H1 (cell line): ENCODE measurements around the gene FAH. TPM values are rescaled to one million over a fixed set of nuclear protein-coding genes. Genes with fewer than 3 reads are reported as not detected.

Source experiments
- CTCF ChIA-PET: fragments of 300-600 bp; sonication (Branson Sonifier 250); formaldehyde crosslinking; loops from one replicate; lab custom pipeline; 2021; ENCODE audit not compliant: partially characterized antibody; lab: Charles Lee
- POLR2A ChIA-PET: fragments of 300-600 bp; sonication (Branson Sonifier 250); formaldehyde crosslinking; loops from one replicate; lab custom pipeline; 2021; ENCODE audit warnings: inconsistent platforms; ENCODE audit not compliant: partially characterized antibody; lab: Charles Lee
- DNase-seq, 2 experiments: peaks; one replicate each; pipeline versions ENCODE4 v3.0.0 to v3.0.0-alpha.2; 2010 to 2022; ENCODE audit warnings: low spot score in 2 of 2, low read depth in 1 of 2, mixed read lengths in 1 of 2
- FAIRE-seq: peaks from 2 replicates; lab custom pipeline; 2011; peaks lifted over from hg19 to GRCh38; lab: Jason Lieb, UNC
- H2AFZ ChIP-seq: 2 replicates; pipeline ENCODE4 v1.8.1; 2012; ENCODE audit warnings: low read length, inconsistent platforms
- H2AK5ac ChIP-seq: 2 replicates; pipeline ENCODE4 v1.6.1; 2013; ENCODE audit warnings: low read depth, low read length
- H2BK120ac ChIP-seq: replicated peaks from 2 replicates; pipeline ENCODE3; 2013; ENCODE audit warnings: low read depth, low read length, inconsistent platforms
- H2BK12ac ChIP-seq: 2 replicates; pipeline ENCODE4 v1.6.1; 2013; ENCODE audit warnings: low read depth, low read length
- H2BK15ac ChIP-seq: 2 replicates; pipeline ENCODE4 v1.6.1; 2013; ENCODE audit warnings: low read length
- H2BK20ac ChIP-seq: 2 replicates; pipeline ENCODE4 v1.6.1; 2013; ENCODE audit warnings: low read length
- H2BK5ac ChIP-seq: 2 replicates; pipeline ENCODE4 v1.6.1; 2013; ENCODE audit warnings: low read depth, low read length
- H3K14ac ChIP-seq: 2 replicates; pipeline ENCODE4 v1.6.1; 2013; ENCODE audit warnings: inconsistent platforms; ENCODE audit not compliant: insufficient read length
- H3K18ac ChIP-seq: 2 replicates; pipeline ENCODE4 v1.6.1; 2013; ENCODE audit warnings: low read length; ENCODE audit errors: extremely low read depth
- H3K23ac ChIP-seq: 2 replicates; pipeline ENCODE4 v1.6.1; 2013; ENCODE audit warnings: inconsistent platforms; ENCODE audit not compliant: insufficient read length
- H3K23me2 ChIP-seq: 2 replicates; pipeline ENCODE4 v1.6.1; 2013; ENCODE audit warnings: low read depth, low read length
- H3K27ac ChIP-seq: 2 replicates; pipeline ENCODE4 v1.6.1; 2011; ENCODE audit warnings: low read depth, low read length, inconsistent platforms
- H3K27me3 ChIP-seq, 4 experiments: replicated peaks in 1 of 4; 1 replicate in 1 of 4; 2 replicates in 3 of 4; pipeline versions ENCODE4 v1.6.1 to v1.8.1; 2011 to 2013; ENCODE audit warnings: low read length in 3 of 4, mild to moderate bottlenecking in 3 of 4, inconsistent platforms in 2 of 4, mixed read lengths in 2 of 4, moderate library complexity in 1 of 4; ENCODE audit not compliant: control insufficient read depth in 3 of 4, insufficient read depth in 3 of 4; ENCODE audit errors: extremely low read depth in 1 of 4
- H3K36me3 ChIP-seq, 4 experiments: 2 replicates each; pipeline versions ENCODE4 v1.6.1 to v1.8.1; 2011 to 2013; ENCODE audit warnings: mild to moderate bottlenecking in 4 of 4, low read length in 3 of 4, moderate library complexity in 2 of 4, control low read depth in 1 of 4, inconsistent platforms in 1 of 4; ENCODE audit not compliant: insufficient read depth in 4 of 4, control insufficient read depth in 2 of 4
- H3K4ac ChIP-seq: replicated peaks from 2 replicates; pipeline ENCODE3; 2013; ENCODE audit warnings: low read length, low read depth, mixed read lengths, inconsistent platforms; ENCODE audit not compliant: insufficient read length
- H3K4me1 ChIP-seq, 4 experiments: replicated peaks in 1 of 4; 1 replicate in 1 of 4; 2 replicates in 3 of 4; pipeline versions ENCODE4 v1.6.1 to v1.8.1; 2011 to 2013; ENCODE audit warnings: low read length in 3 of 4, inconsistent platforms in 2 of 4, mixed read lengths in 1 of 4; ENCODE audit not compliant: insufficient read depth in 4 of 4, control insufficient read depth in 3 of 4
- H3K4me2 ChIP-seq, 2 experiments: 2 replicates each; pipeline versions ENCODE4 v1.6.1 to v1.8.1; 2011 to 2013; ENCODE audit warnings: low read depth in 2 of 2, low read length in 2 of 2, control low read depth in 1 of 2, inconsistent platforms in 1 of 2, mild to moderate bottlenecking in 1 of 2; ENCODE audit not compliant: insufficient read depth in 1 of 2
- H3K4me3 ChIP-seq, 4 experiments: fragments of 200-600, 300-600 bp in 1 of 4; sonication (generic), shearing (Covaris generic), sonication (Bioruptor Twin) in 1 of 4; 2 replicates each; pipeline versions ENCODE4 v1.5.1 to v1.8.1; 2011 to 2016; ENCODE audit warnings: low read length in 4 of 4, low read depth in 3 of 4, control low read depth in 2 of 4, inconsistent platforms in 2 of 4, mild to moderate bottlenecking in 2 of 4, mixed read lengths in 1 of 4, moderate library complexity in 1 of 4; ENCODE audit not compliant: insufficient read depth in 2 of 4; ENCODE audit errors: extremely low read depth in 1 of 4
- H3K56ac ChIP-seq: replicated peaks from 2 replicates; pipeline ENCODE3; 2013; ENCODE audit warnings: low read depth, mild to moderate bottlenecking, mixed read lengths, low read length, inconsistent platforms; ENCODE audit not compliant: insufficient read length
- H3K79me1 ChIP-seq: 2 replicates; pipeline ENCODE4 v1.6.1; 2013; ENCODE audit warnings: low read depth, low read length, control low read depth
- H3K79me2 ChIP-seq, 2 experiments: 2 replicates each; pipeline versions ENCODE4 v1.6.1 to v1.8.1; 2012 to 2013; ENCODE audit warnings: low read length in 2 of 2, mild to moderate bottlenecking in 2 of 2, inconsistent platforms in 1 of 2; ENCODE audit not compliant: insufficient read depth in 2 of 2, control insufficient read depth in 1 of 2
- H3K9ac ChIP-seq, 4 experiments: replicated peaks in 1 of 4; 1 replicate in 1 of 4; 2 replicates in 3 of 4; pipeline versions ENCODE4 v1.6.1 to v1.8.1; 2011 to 2013; ENCODE audit warnings: low read depth in 3 of 4, low read length in 3 of 4, control low read depth in 2 of 4, mild to moderate bottlenecking in 2 of 4, moderate library complexity in 2 of 4, inconsistent platforms in 1 of 4; ENCODE audit errors: extremely low read depth in 1 of 4
- H3K9me3 ChIP-seq, 2 experiments: 2 replicates each; pipeline versions ENCODE4 v1.6.1 to v1.8.1; 2012 to 2013; ENCODE audit warnings: mild to moderate bottlenecking in 2 of 2, moderate library complexity in 2 of 2, control low read depth in 1 of 2, inconsistent platforms in 1 of 2, low read depth in 1 of 2, low read length in 1 of 2, mixed read lengths in 1 of 2; ENCODE audit not compliant: insufficient read depth in 2 of 2
- H4K20me1 ChIP-seq, 2 experiments: replicated peaks in 1 of 2; 2 replicates each; pipeline versions ENCODE3 to v1.8.1; 2011 to 2013; ENCODE audit warnings: inconsistent platforms in 2 of 2, low read length in 2 of 2, mild to moderate bottlenecking in 1 of 2; ENCODE audit not compliant: insufficient read depth in 2 of 2, control insufficient read depth in 1 of 2
- H4K5ac ChIP-seq: 2 replicates; pipeline ENCODE4 v1.6.1; 2013; ENCODE audit warnings: low read length, low read depth, mixed read lengths, inconsistent platforms; ENCODE audit not compliant: insufficient read length
- H4K8ac ChIP-seq: 2 replicates; pipeline ENCODE4 v1.8.0; 2013; ENCODE audit warnings: mild to moderate bottlenecking, moderate library complexity, low read length, inconsistent platforms; ENCODE audit not compliant: insufficient read depth; ENCODE audit errors: extremely low read depth
- H4K91ac ChIP-seq: replicated peaks from 2 replicates; pipeline ENCODE3; 2013; ENCODE audit warnings: low read length, mixed read lengths, inconsistent platforms; ENCODE audit not compliant: insufficient read length
- GABPA ChIP-seq: IDR thresholded peaks from 2 replicates; pipeline ENCODE4 v1.6.1; 2011; ENCODE audit warnings: mild to moderate bottlenecking, low read length, moderate library complexity, borderline replicate concordance; ENCODE audit not compliant: insufficient read depth
- RAD21 ChIP-seq, 2 experiments: IDR thresholded peaks in 1 of 2; conservative IDR thresholded peaks in 1 of 2; 2 replicates each; pipeline ENCODE4 v1.6.1; 2011; ENCODE audit warnings: low read depth in 2 of 2, low read length in 2 of 2, improper control_type of control experiment in 1 of 2, inconsistent platforms in 1 of 2, mild to moderate bottlenecking in 1 of 2, moderate library complexity in 1 of 2
- SP4 ChIP-seq: IDR thresholded peaks from 2 replicates; pipeline ENCODE4 v1.6.1; 2012; ENCODE audit warnings: low read length, inconsistent platforms
- WGBS, 2 experiments: shearing (Covaris generic) in 1 of 2; methylation state at CpG; one replicate each; pipeline versions ENCODE4 v1.1.6 to v1.1.7; 2013 to 2015; ENCODE audit warnings: low lambda C conversion rate in 2 of 2, mixed read lengths in 2 of 2, inconsistent platforms in 1 of 2, low coverage in 1 of 2, missing lambda C conversion rate in 1 of 2; ENCODE audit not compliant: insufficient replicate concordance in 2 of 2, insufficient coverage in 1 of 2, insufficient read length in 1 of 2; ENCODE audit errors: extremely low coverage in 1 of 2, missing lambda C conversion rate in 1 of 2; 5-methylcytosine and 5-hydroxymethylcytosine counted together
- polyA plus RNA-seq, 7 experiments: library from polyadenylated mRNA; depleted of rRNA in 3 of 7; stranded (reverse) in 5 of 7; unstranded in 2 of 7; fragments of >200 nt in 5 of 7; fragments of 200-250 nt in 2 of 7; gene quantifications; 1 replicate in 5 of 7; 2 replicates in 1 of 7; 4 replicates in 1 of 7; pipeline versions ENCODE4 v1.2.1 to v1.2.3, GENCODE V29; 2011 to 2013; ENCODE audit warnings: missing spikeins in 2 of 7, mixed read lengths in 2 of 7
- total RNA-seq: library from RNA; stranded (reverse); fragmentation: NEBNext Ultra II Directional; extraction: Animal tissue kit (Norgen Biotek cat#: 25700); gene quantifications from 2 replicates; pipeline ENCODE4 v1.2.1, GENCODE V29; 2021
- TF ChIP-seq, protein P1 (sequence below), 3 experiments: IDR thresholded peaks; 1 replicate in 2 of 3; 2 replicates in 1 of 3; pipeline versions ENCODE4 v1.5.1 to v1.6.1; 2011; ENCODE audit warnings: low read length in 3 of 3, mild to moderate bottlenecking in 3 of 3, inconsistent platforms in 2 of 3, low read depth in 1 of 3, moderate library complexity in 1 of 3; ENCODE audit not compliant: insufficient read depth in 1 of 3; ENCODE audit errors: control extremely low read depth in 1 of 3

Gene FAH
- total and polyA plus RNA-seq, 2 of the 8 experiments (the other 6 are each of a cell fraction or from before 2014, with no cell fraction given) = 20.0 to 21.7 TPM

DNA sequence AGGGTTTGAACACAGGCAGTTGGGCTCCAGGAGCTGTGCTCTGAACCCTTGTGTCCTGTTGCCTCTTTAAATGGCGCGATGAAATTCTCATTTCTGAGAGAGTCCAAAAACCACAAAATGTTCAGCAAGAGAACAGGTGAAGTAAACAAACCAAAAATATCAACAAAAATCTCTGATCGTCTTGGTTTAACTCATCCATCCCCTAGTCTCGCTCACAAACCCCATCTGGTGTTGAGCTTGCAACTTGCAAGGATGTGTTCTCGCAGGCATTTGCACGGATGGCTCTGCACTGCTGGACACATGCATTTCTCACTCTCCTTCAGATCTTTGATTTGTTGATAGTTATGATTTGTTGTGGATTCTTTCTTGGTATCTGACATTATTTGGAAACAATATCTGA, 31.1 kb downstream of the FAH start:
- FAIRE-seq (peak; percentile 24), DNase-seq (no peak)
- no peak overlapping the region for H3K9ac ChIP-seq
- H2BK120ac ChIP-seq = no peak overlapping the region
- no peak overlapping the region for H3K56ac ChIP-seq
- no peak overlapping the region for H4K5ac ChIP-seq
- no peak overlapping the region; the same call in 1 of the 2 replicates for H4K8ac ChIP-seq
- no peaks in the 10 kb centered on the region for H3K4me1 ChIP-seq
- no peak overlapping the region for H2AFZ ChIP-seq
- H2BK20ac ChIP-seq = no peak overlapping the region
- TF ChIP-seq RAD21 (IDR thresholded peaks at IDR 0.05 in 1 of 2, conservative IDR thresholded peaks at IDR 0.05 in 1 of 2; ENCODE audit: low read depth in 2 of 2, low read length in 2 of 2) (peak; percentile 34 to 48; a peak in 3 of 4 replicates), SP4 (no peak), GABPA (no peak)
- TF ChIP-seq, protein P1, sequence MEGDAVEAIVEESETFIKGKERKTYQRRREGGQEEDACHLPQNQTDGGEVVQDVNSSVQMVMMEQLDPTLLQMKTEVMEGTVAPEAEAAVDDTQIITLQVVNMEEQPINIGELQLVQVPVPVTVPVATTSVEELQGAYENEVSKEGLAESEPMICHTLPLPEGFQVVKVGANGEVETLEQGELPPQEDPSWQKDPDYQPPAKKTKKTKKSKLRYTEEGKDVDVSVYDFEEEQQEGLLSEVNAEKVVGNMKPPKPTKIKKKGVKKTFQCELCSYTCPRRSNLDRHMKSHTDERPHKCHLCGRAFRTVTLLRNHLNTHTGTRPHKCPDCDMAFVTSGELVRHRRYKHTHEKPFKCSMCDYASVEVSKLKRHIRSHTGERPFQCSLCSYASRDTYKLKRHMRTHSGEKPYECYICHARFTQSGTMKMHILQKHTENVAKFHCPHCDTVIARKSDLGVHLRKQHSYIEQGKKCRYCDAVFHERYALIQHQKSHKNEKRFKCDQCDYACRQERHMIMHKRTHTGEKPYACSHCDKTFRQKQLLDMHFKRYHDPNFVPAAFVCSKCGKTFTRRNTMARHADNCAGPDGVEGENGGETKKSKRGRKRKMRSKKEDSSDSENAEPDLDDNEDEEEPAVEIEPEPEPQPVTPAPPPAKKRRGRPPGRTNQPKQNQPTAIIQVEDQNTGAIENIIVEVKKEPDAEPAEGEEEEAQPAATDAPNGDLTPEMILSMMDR (IDR thresholded peaks at IDR 0.05; ENCODE audit: control extremely low read depth in 1 of 3, insufficient read depth in 1 of 3, low read depth in 1 of 3, low read length in 3 of 3) = peak; percentile 29 to 49 (median 47); a peak in 3 of 4 replicates
- ChIA-PET CTCF (interaction anchor here (0.7 to 1.6 kb wide), 9 partner anchors 9 to 334 kb away, joined by 3 to 7 read pairs (median 4); no protein-coding TSS in a partner anchor), POLR2A (no interaction called here)
- H3K4me2 ChIP-seq = no peak overlapping the region
- no peaks in the 10 kb centered on the region for H4K20me1 ChIP-seq
- H3K4me3 ChIP-seq = no peak overlapping the region
- no peak overlapping the region for H4K91ac ChIP-seq
- H3K36me3 ChIP-seq = peaks cover 0 to 7% (median 2%) of the 10 kb centered on the region in 4 experiments; a peak in 3 of 8 replicates
- no peak overlapping the region for H2AK5ac ChIP-seq
- no peak overlapping the region for H3K14ac ChIP-seq
- no peak overlapping the region for H2BK5ac ChIP-seq
- no peak overlapping the region for H3K27ac ChIP-seq
- no peaks in the 10 kb centered on the region for H3K27me3 ChIP-seq
- no peak overlapping the region for H2BK12ac ChIP-seq
- no peaks in the 10 kb centered on the region for H3K23me2 ChIP-seq
- 94% methylated on average over 6 of the region's 6 CpGs; no CpG with 5 or more reads in 1 of the 2 experiments for WGBS, 2 experiments
- H3K18ac ChIP-seq = no peak overlapping the region
- no peak overlapping the region for H3K4ac ChIP-seq
- no peak overlapping the region for H2BK15ac ChIP-seq
- H3K79me2 ChIP-seq = no peaks in the 10 kb centered on the region
- no peak overlapping the region for H3K23ac ChIP-seq
- H3K79me1 ChIP-seq = no peaks in the 10 kb centered on the region
- no peaks in the 10 kb centered on the region for H3K9me3 ChIP-seq
